ENCODE results near the gene TMEM169.

Gene TMEM169

GRCh38 chr2:216044883-216045486 is 36.7 kb upstream of the TMEM169 start:
- TF ChIP-seq ZFX (IDR thresholded peaks at IDR 0.05) = no peak
- TF ChIP-seq CTCF (conservative IDR thresholded peaks at IDR 0.05) = no peak
- H3K27ac ChIP-seq = no peak overlapping the region

- TF ChIP-seq ZFX (IDR thresholded peaks at IDR 0.05) (no peak), CTCF (conservative IDR thresholded peaks at IDR 0.05) (no peak)
- no peak overlapping the region for H3K27ac ChIP-seq
Observed at GRCh38 chr2:216047397-216047796, 34.3 kb upstream of the TMEM169 start.

- H3K27ac ChIP-seq = no peak overlapping the region
- TF ChIP-seq ZFX (IDR thresholded peaks at IDR 0.05) = no peak
- no peak for TF ChIP-seq CTCF (conservative IDR thresholded peaks at IDR 0.05)
Observed at GRCh38 chr2:216049452-216049851, 32.3 kb upstream of the TMEM169 start.

- TF ChIP-seq ZFX (IDR thresholded peaks at IDR 0.05) (no peak), CTCF (conservative IDR thresholded peaks at IDR 0.05) (no peak)
Observed at GRCh38 chr2:216051350-216051749, 30.4 kb upstream of the TMEM169 start.

GRCh38 chr2:216052420-216052819 is 29.3 kb upstream of the TMEM169 start:
- TF ChIP-seq CTCF (conservative IDR thresholded peaks at IDR 0.05) (no peak), ZFX (IDR thresholded peaks at IDR 0.05) (no peak)
- H3K27ac ChIP-seq = no peak overlapping the region

More at GRCh38 chr2:216051350-216051749, 30.4 kb upstream of the TMEM169 start:
- H3K27ac ChIP-seq = no peak overlapping the region

GRCh38 chr2:216055680-216056079 is 26.0 kb upstream of the TMEM169 start:
- H3K27ac ChIP-seq = no peak overlapping the region

GRCh38 chr2:216056739-216057138 is 25.0 kb upstream of the TMEM169 start:
- no peak overlapping the region for H3K27ac ChIP-seq
- TF ChIP-seq ZFX (IDR thresholded peaks at IDR 0.05) (no peak), CTCF (conservative IDR thresholded peaks at IDR 0.05) (no peak)

More at GRCh38 chr2:216055680-216056079, 26.0 kb upstream of the TMEM169 start:
- TF ChIP-seq CTCF (conservative IDR thresholded peaks at IDR 0.05) = no peak
- TF ChIP-seq ZFX (IDR thresholded peaks at IDR 0.05) = no peak
